ENCODE data around the gene ITGB7. TPM values are rescaled to one million over a fixed set of nuclear protein-coding genes. Genes with fewer than 3 reads are reported as not detected.

The ITGB7 gene
- total RNA-seq, 1 donor = 1.1 TPM

GRCh38 chr12:53224061-53224896 lies 17.2 kb upstream of the ITGB7 start:
- H2AFZ ChIP-seq (ENCODE audit: low read length) = no peak overlapping the region
- H3K36me3 ChIP-seq (ENCODE audit: insufficient read depth, low read length) = no peaks in the 10 kb centered on the region
- H4K20me1 ChIP-seq (ENCODE audit: insufficient read depth, low read length) = no peaks in the 10 kb centered on the region
- no peak overlapping the region for H3K4me3 ChIP-seq (ENCODE audit: insufficient read depth, low read length)
- DNase-seq (ENCODE audit: insufficient read length, low spot score, missing footprints) = peak; percentile 84
- H3K4me1 ChIP-seq (ENCODE audit: insufficient read depth, low read length) = peaks cover 43% of the 10 kb centered on the region
- H3K4me2 ChIP-seq (ENCODE audit: insufficient read depth, low read length) = no peak overlapping the region
- peaks cover 8% of the 10 kb centered on the region for H3K79me2 ChIP-seq (ENCODE audit: insufficient read depth, low read length)
- TF ChIP-seq CTCF (IDR thresholded peaks at IDR 0.05; ENCODE audit: extremely low read depth, low read depth, low read length) = no peak
- no peaks in the 10 kb centered on the region for H3K9me3 ChIP-seq (ENCODE audit: low read depth, low read length)
- peak overlapping the region; percentile 17 for H3K27ac ChIP-seq (ENCODE audit: low read depth, low read length)
- no peaks in the 10 kb centered on the region for H3K27me3 ChIP-seq (ENCODE audit: insufficient read depth, low read length)

DNA sequence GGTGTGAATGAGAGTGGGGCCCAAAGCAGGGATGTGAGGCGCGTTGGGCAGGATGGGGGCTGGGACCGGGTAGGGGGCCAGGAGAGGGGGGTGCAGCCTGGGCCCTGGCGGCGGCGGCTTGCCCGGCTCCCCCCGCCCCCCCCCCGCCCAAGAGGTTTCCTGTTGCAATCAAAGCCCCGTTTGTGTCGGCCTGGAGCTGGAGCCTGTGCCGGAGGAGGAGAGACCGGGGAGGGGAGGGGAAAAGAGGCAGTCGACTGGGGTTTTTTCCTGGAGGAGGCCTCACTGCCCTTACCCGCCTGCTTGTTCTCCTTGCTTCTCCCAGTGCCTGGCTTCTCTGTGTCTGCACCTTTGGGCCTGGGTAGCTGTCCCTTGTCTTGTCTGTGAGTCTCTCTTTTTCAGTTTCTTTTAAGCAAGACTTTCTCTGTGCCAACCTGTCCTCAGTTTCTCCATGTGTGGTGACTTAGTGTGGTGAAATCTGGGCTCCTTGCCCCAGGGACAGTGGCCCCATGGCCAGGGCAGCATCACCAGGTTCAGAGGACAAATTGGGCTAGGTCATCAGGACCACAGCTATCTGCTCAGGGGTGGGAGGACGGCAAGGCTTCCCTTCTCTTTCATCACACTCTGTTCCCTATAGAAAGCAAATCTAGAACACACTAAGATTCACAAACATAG lies 16.5 kb upstream of the ITGB7 start:
- peak; percentile 87 for DNase-seq (ENCODE audit: insufficient read length, low spot score, missing footprints)

GRCh38 chr12:53222806-53223261 lies 15.8 kb upstream of the ITGB7 start:
- Histone ChIP-seq H3K27ac (ENCODE audit: low read depth, low read length) (no peak overlapping the region), H3K9me3 (ENCODE audit: low read depth, low read length) (no peaks in the 10 kb centered on the region), H3K36me3 (ENCODE audit: insufficient read depth, low read length) (no peaks in the 10 kb centered on the region), H2AFZ (ENCODE audit: low read length) (no peak overlapping the region), H3K4me3 (ENCODE audit: insufficient read depth, low read length) (no peak overlapping the region), H3K4me2 (ENCODE audit: insufficient read depth, low read length) (no peak overlapping the region), H3K27me3 (ENCODE audit: insufficient read depth, low read length) (no peaks in the 10 kb centered on the region), H4K20me1 (ENCODE audit: insufficient read depth, low read length) (no peaks in the 10 kb centered on the region), H3K4me1 (ENCODE audit: insufficient read depth, low read length) (peaks cover 50% of the 10 kb centered on the region), H3K79me2 (ENCODE audit: insufficient read depth, low read length) (peaks cover 19% of the 10 kb centered on the region)
- no peak for TF ChIP-seq CTCF (IDR thresholded peaks at IDR 0.05; ENCODE audit: extremely low read depth, low read depth, low read length)
- peak; percentile 66 for DNase-seq (ENCODE audit: insufficient read length, low spot score, missing footprints)

More for the DNA sequence above, 16.5 kb upstream of the ITGB7 start:
- H3K27me3 ChIP-seq (ENCODE audit: insufficient read depth, low read length) = no peaks in the 10 kb centered on the region
- no peak for TF ChIP-seq CTCF (IDR thresholded peaks at IDR 0.05; ENCODE audit: extremely low read depth, low read depth, low read length)
- H3K36me3 ChIP-seq (ENCODE audit: insufficient read depth, low read length) = no peaks in the 10 kb centered on the region
- H3K4me2 ChIP-seq (ENCODE audit: insufficient read depth, low read length) = no peak overlapping the region
- peaks cover 43% of the 10 kb centered on the region for H3K4me1 ChIP-seq (ENCODE audit: insufficient read depth, low read length)
- no peaks in the 10 kb centered on the region for H4K20me1 ChIP-seq (ENCODE audit: insufficient read depth, low read length)
- H3K4me3 ChIP-seq (ENCODE audit: insufficient read depth, low read length) = no peak overlapping the region
- peak overlapping the region; percentile 17 for H3K27ac ChIP-seq (ENCODE audit: low read depth, low read length)
- no peaks in the 10 kb centered on the region for H3K9me3 ChIP-seq (ENCODE audit: low read depth, low read length)
- peaks cover 12% of the 10 kb centered on the region for H3K79me2 ChIP-seq (ENCODE audit: insufficient read depth, low read length)
- peak overlapping the region; percentile 65 for H2AFZ ChIP-seq (ENCODE audit: low read length)

- Histone ChIP-seq H3K27ac (ENCODE audit: low read depth, low read length) (no peak overlapping the region), H3K4me3 (ENCODE audit: insufficient read depth, low read length) (peak overlapping the region; percentile 89), H3K4me2 (ENCODE audit: insufficient read depth, low read length) (peak overlapping the region; percentile 99), H3K4me1 (ENCODE audit: insufficient read depth, low read length) (peaks cover 55% of the 10 kb centered on the region), H2AFZ (ENCODE audit: low read length) (no peak overlapping the region), H3K36me3 (ENCODE audit: insufficient read depth, low read length) (no peaks in the 10 kb centered on the region), H3K9me3 (ENCODE audit: low read depth, low read length) (no peaks in the 10 kb centered on the region), H3K27me3 (ENCODE audit: insufficient read depth, low read length) (no peaks in the 10 kb centered on the region), H4K20me1 (ENCODE audit: insufficient read depth, low read length) (no peaks in the 10 kb centered on the region), H3K79me2 (ENCODE audit: insufficient read depth, low read length) (peaks cover 25% of the 10 kb centered on the region)
- no peak for TF ChIP-seq CTCF (IDR thresholded peaks at IDR 0.05; ENCODE audit: extremely low read depth, low read depth, low read length)
- peak; percentile 76 for DNase-seq (ENCODE audit: insufficient read length, low spot score, missing footprints)
Measured at GRCh38 chr12:53222170-53222721, 15.2 kb upstream of the ITGB7 start.

Data from osteoblast (primary cell).